Left ventricle myocardium inferior (tissue), 1 donor: ENCODE data around the gene ACTL8. TPM values are rescaled to one million over a fixed set of nuclear protein-coding genes. Genes with fewer than 3 reads are reported as not detected.

Experiments used
- DNase-seq: peaks from one replicate; pipeline ENCODE4 v3.0.0-alpha.2; 2020
- H3K27ac ChIP-seq: fragments of 200-600 bp; replicated peaks from 2 replicates; pipeline ENCODE4 v1.8.0; 2021
- H3K27me3 ChIP-seq: fragments of 200-600 bp; 2 replicates; pipeline ENCODE4 v1.8.0; 2021; ENCODE audit warnings: low read depth
- H3K36me3 ChIP-seq: fragments of 200-600 bp; 2 replicates; pipeline ENCODE4 v1.8.0; 2021
- H3K4me1 ChIP-seq: fragments of 200-600 bp; 2 replicates; pipeline ENCODE4 v1.8.0; 2021
- H3K4me3 ChIP-seq: fragments of 200-600 bp; 2 replicates; pipeline ENCODE4 v1.8.0; 2021; ENCODE audit warnings: mild to moderate bottlenecking, moderate library complexity
- H3K9me3 ChIP-seq: fragments of 200-600 bp; replicated peaks from 2 replicates; pipeline ENCODE4 v1.8.0; 2021
- intact Hi-C: fragments of 100-400 bp; cut with micrococcal nuclease; formaldehyde crosslinking; loops from one replicate; pipeline ENCODE4 v1.11.0; 2022
- total RNA-seq: library from RNA; stranded (reverse); fragmentation: NEBNext Ultra II Directional; extraction: Animal tissue kit (Norgen Biotek cat#: 25700); gene quantifications from one replicate; pipeline ENCODE4 v1.2.1, GENCODE V29; 2021
- TF ChIP-seq, protein P1 (sequence below): fragments of 200-600 bp; IDR thresholded peaks from 2 replicates; pipeline ENCODE4 v1.8.0; 2021; ENCODE audit warnings: antibody characterized with exemption, mild to moderate bottlenecking, borderline replicate concordance
- donor health status: DM: no; HTN: yes; CAD: no; lungs with severe emphysema.

Gene ACTL8
- total RNA-seq, 1 donor from 2014 or later: not detected

DNA sequence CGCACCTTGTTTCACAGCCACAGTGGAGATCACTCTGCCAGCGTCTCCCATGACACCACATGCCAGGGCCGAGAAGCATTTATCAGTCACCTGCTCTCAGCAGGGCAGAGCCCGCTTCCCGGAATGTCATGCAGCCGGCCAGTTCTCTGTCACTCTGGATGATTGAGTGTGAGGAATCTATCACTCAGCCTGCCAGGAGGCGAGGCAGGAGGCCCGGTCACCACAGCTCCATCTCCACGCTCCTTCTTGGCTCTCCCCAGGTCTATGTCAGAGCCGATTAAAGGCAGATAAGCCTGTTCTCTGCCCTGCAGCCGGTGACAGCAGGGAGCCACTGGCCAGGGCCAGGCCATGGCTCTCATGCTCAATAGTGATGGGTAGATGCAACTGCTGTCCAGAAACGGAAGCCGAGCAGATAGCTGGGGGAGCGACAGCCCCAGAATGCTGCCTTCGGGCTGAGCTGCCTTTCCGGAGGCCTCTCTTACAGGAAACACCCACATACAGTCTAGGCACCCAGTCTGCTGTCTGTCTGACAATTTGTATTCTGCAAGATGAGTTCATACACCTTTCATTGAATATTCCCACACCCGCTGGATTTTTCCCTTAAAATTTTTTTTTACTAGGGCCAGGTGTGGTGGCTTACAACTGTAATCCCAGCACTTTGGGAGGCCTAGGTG, 64.1 kb downstream of the ACTL8 start:
- DNase-seq: peak; percentile 57

DNA sequence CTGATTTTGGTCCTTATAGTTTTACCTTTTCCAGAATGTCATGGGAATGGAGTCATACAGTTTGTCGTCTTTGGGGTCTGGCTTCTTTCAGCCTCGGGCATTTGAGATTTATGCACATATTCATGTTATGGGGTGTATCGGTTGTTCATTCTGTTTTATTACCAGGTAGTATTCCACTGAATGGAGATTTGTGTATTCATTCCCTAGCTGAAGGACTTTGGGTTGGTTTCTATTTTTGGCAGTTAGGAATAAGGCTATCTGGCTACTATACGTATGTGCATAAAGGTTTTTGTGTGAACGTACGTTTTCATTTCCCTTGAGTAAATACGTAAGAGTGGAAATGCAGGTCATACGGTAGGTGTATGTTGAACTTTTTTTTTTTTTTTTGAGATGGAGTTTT, 65.1 kb downstream of the ACTL8 start:
- TF ChIP-seq, protein P1, sequence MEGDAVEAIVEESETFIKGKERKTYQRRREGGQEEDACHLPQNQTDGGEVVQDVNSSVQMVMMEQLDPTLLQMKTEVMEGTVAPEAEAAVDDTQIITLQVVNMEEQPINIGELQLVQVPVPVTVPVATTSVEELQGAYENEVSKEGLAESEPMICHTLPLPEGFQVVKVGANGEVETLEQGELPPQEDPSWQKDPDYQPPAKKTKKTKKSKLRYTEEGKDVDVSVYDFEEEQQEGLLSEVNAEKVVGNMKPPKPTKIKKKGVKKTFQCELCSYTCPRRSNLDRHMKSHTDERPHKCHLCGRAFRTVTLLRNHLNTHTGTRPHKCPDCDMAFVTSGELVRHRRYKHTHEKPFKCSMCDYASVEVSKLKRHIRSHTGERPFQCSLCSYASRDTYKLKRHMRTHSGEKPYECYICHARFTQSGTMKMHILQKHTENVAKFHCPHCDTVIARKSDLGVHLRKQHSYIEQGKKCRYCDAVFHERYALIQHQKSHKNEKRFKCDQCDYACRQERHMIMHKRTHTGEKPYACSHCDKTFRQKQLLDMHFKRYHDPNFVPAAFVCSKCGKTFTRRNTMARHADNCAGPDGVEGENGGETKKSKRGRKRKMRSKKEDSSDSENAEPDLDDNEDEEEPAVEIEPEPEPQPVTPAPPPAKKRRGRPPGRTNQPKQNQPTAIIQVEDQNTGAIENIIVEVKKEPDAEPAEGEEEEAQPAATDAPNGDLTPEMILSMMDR: no peak
- Histone ChIP-seq H3K4me3 (no peak overlapping the region), H3K27ac (no peak overlapping the region), H3K36me3 (no peaks in the 10 kb centered on the region), H3K9me3 (peaks cover 4% of the 10 kb centered on the region), H3K27me3 (peaks cover 15% of the 10 kb centered on the region), H3K4me1 (peaks cover 16% of the 10 kb centered on the region)
- intact Hi-C loops: no loop called here
- no peak for DNase-seq

More for the DNA sequence above, 64.1 kb downstream of the ACTL8 start:
- TF ChIP-seq, protein P1: no peak
- Histone ChIP-seq H3K4me1 (peaks cover 16% of the 10 kb centered on the region), H3K4me3 (no peak overlapping the region), H3K36me3 (no peaks in the 10 kb centered on the region), H3K9me3 (peaks cover 8% of the 10 kb centered on the region), H3K27ac (peak overlapping the region; percentile 57), H3K27me3 (peaks cover 15% of the 10 kb centered on the region)
- intact Hi-C loops: no loop called here

DNA sequence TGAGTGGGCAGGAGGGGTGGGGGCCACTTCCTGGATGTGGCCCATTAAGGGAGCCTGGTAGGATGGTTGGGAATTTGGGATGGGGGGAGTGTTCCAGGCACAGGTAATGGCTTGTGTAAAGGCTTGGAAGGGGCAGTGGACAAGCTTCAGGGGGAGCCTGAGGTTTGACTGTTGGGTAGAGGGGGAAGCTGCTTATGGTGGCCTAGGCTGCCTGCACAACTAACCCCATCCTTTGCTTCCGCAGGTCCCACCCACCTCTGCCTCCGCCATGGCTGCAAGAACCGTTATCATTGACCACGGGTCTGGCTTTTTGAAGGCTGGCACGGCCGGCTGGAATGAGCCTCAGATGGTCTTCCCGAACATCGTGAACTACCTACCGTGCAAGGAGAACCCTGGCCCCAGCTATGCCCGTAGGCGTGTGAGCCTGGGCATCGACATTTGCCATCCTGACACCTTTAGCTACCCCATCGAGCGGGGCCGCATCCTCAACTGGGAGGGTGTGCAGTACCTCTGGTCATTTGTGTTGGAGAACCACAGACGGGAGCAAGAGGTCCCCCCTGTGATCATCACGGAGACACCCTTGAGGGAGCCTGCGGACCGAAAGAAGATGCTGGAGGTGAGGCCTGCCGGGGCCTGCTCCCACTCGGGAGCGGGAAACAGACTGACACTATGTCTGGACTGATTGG, 67.8 kb downstream of the ACTL8 start:
- no peaks in the 10 kb centered on the region for H3K36me3 ChIP-seq
- no peaks in the 10 kb centered on the region for H3K9me3 ChIP-seq
- peaks cover 40% of the 10 kb centered on the region for H3K27me3 ChIP-seq
- peaks cover 16% of the 10 kb centered on the region for H3K4me1 ChIP-seq
- H3K27ac ChIP-seq: no peak overlapping the region
- H3K4me3 ChIP-seq: no peak overlapping the region
- TF ChIP-seq, protein P1: no peak
- no peak for DNase-seq
- intact Hi-C loops: no loop called here

DNA sequence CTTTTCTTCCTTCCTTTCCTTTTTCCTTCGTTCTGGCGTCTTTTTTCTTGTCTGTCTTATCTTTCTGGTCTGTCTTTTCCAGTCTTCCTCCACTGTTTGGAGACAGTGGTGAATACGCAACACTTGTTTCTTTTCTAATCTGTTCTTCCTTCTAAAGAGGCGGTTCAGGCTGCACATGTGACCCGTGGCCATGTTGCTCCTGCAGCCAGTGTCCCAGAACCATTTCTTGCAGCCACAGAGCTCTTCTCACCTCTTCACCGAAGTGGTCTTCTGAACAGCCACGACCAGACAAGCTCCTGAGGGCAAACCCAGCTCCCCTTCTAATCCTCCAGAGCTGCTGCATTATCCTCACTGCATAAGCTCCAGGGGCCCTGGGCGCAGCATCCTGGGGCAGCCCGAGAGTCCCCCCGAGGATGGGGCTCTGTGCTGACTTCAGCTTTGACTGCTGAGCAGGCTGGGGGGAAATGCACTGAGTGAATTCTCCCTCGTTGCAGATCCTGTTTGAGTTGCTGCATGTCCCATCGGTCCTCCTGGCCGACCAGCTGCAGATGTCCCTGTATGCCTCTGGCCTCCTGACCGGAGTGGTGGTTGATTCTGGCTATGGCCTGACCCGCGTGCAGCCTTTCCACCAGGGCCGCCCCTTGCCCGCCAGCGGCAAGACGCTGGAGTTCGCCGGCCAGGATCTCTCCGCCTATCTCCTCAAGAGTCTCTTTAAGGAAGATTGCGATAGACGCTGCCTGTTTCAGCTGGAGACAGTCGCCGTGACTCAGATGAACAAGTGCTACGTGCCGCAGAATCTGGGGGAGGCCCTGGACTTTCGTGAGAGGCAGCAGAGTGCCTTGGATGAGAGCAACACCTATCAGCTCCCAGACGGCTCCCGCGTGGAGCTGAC, 70.4 kb downstream of the ACTL8 start:
- TF ChIP-seq, protein P1: no peak
- intact Hi-C loops: no loop called here
- Histone ChIP-seq H3K9me3 (no peaks in the 10 kb centered on the region), H3K27ac (no peak overlapping the region), H3K4me1 (peaks cover 19% of the 10 kb centered on the region), H3K27me3 (peaks cover 57% of the 10 kb centered on the region), H3K36me3 (no peaks in the 10 kb centered on the region), H3K4me3 (no peak overlapping the region)
- DNase-seq: no peak

DNA sequence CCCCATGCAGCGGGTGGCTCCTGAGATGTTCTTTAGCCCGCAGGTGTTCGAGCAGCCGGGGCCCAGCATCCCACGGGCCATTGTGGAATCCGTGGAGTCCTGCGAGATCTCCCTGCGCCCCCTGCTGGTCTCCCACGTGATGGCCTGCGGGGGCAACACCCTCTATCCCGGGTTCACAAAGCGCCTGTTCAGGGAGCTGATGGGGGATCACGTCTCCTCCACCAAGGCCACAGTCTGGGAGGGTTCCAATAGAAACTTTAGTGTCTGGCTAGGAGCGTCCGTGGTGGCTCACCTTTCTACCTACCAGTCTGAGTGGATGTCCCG, 71.0 kb downstream of the ACTL8 start:
- DNase-seq: peak; percentile 53
- peaks cover 19% of the 10 kb centered on the region for H3K4me1 ChIP-seq
- intact Hi-C loops: no loop called here
- no peak overlapping the region for H3K4me3 ChIP-seq
- peaks cover 62% of the 10 kb centered on the region for H3K27me3 ChIP-seq
- H3K27ac ChIP-seq: no peak overlapping the region
- TF ChIP-seq, protein P1: peak; percentile 69
- no peaks in the 10 kb centered on the region for H3K9me3 ChIP-seq
- H3K36me3 ChIP-seq: no peaks in the 10 kb centered on the region
